Measurements from ENCODE around the gene LRRK2. TPM values are rescaled to one million over a fixed set of nuclear protein-coding genes. Genes with fewer than 3 reads are reported as not detected.
"Not testable (repeated sequence)": the region's sequence is repeated elsewhere in the genome, so short reads cannot be mapped to it uniquely, and the experiment has no call there.

The LRRK2 gene
- polyA plus RNA-seq, 4 donors, result 9.1 to 48.1 (median 27.7) TPM

DNA sequence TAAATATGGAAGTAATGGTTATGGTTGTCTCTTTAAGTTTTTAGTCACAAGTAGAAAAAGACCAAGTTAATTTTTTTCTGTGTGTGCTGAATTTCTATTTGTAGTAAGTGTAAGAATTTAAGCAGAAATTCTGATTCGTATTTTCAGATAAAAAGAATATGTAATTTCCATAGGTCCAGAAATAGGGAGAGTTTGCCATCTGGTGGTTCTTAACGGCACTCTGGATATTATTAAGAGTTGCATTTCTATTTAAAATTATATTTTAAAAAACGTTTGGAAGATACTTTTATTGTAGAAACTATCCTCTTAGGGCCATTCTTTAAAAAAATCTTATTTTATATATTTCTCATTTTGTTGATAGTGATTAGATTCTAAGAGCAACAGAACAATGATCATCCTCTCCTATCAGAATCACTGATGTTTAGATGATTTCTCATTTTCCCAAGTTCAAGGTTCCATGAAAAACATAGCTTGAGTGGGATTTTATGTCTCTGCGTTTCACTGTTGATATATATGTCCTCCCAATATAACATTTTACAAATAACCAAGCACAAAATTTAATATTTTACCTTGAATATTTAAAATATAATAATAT lies 88.3 kb downstream of the LRRK2 start:
- DNase-seq (ENCODE audit: low read depth in 4 of 4, low spot score in 3 of 4), result peak in 1 of 4 donors; percentile 6

DNA sequence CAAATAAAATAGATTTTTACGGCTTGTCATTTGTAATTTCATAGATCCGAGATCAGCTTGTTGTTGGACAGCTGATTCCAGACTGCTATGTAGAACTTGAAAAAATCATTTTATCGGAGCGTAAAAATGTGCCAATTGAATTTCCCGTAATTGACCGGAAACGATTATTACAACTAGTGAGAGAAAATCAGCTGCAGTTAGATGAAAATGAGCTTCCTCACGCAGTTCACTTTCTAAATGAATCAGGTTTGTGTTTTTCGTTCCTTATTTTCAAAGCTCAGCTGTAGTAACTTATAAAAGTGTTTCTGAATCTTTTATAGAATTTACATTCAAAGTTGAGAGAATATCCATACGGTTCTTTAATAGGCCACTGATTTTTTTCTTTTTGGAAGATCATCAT lies 89.1 kb downstream of the LRRK2 start:
- no peak for DNase-seq (ENCODE audit: low read depth in 4 of 4, low spot score in 3 of 4)

- no peak for DNase-seq (ENCODE audit: low read depth in 4 of 4, low spot score in 3 of 4)
These were observed 90.1 kb downstream of the LRRK2 start for GRCh38 chr12:40314927-40315326.

DNA sequence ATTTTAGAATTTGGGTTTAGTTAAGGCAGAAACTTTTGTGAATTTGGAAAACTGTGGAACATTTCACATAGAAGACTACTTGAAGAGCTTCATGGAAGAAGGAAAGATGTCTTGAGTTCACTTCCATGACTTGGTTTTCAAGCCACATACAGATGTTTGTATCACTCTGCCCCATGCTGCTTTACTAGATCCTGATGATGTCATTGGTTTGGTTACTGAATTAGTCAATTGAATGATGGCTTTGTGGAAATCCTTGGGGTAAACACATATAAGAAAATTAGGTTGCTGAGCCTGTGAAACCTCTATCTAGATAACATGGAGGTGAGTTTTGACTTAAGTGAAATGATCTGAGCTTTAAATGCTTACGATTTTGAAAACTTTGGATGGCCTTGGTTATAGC lies 90.6 kb downstream of the LRRK2 start:
- no peak for DNase-seq (ENCODE audit: low read depth in 4 of 4, low spot score in 3 of 4)

DNA sequence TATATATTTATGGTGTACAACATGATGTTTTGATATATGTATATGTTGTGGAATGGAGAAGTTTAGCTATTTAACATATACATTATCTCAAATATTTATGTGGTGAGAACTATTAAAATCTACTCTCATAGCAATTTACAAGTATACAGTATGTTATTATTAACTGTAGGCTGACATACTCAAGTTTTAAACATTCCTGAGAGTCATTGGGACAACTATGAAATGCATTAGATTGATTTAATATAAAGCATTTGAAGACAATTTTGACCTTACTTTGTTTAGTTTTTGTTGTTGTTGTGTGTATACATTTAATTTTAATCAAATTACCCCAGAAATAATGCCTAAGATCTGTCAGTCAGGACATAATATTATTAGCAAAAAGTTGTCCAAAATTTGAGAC lies 99.5 kb downstream of the LRRK2 start:
- no peak for DNase-seq (ENCODE audit: low read depth in 4 of 4, low spot score in 3 of 4)

GRCh38 chr12:40325349-40325960 lies 100.7 kb downstream of the LRRK2 start:
- DNase-seq (ENCODE audit: low read depth in 4 of 4, low spot score in 3 of 4), result no peak

DNA sequence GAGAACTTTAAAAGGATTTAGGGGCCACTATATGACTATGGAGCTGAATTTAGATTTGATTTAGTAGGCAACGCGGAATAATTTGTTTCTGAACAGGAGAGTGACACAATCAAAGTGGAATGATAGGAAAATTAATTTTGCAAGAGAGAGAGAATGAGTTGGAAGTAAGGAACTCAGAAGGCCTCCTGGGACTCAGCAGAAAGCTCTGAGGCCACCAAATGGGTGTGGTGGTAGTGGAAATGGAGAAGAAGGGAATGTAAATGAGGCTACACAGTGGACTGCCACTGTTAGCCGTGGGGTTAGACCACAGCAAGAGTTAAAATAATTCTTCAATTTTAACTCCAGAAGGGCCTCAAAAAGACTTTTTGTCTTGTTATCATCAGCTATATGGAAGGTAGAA lies 102.7 kb downstream of the LRRK2 start:
- DNase-seq (ENCODE audit: low read depth in 4 of 4, low spot score in 3 of 4), result no peak

GRCh38 chr12:40330180-40330579 lies 105.4 kb downstream of the LRRK2 start:
- no peak for DNase-seq (ENCODE audit: low read depth in 4 of 4, low spot score in 3 of 4)

DNA sequence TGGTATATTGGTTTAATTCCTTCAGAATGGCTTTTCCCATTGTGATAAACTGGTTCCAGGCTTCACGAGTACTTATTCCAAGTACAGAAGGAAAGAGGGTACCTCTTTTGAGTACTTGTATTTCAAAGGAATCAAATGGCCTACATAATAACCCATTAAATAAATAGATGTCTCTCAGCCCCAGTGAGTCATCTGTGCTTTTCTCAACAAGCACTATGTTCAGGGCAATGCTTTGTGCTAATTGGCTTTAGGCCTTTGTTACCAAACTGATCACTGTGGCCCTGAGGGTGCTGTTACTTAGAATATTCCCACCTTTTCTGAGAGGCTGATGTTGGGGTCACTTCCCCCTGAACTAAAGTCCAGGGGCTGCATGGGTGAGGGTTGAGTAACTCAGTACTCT lies 107.1 kb downstream of the LRRK2 start:
- DNase-seq (ENCODE audit: low read depth in 4 of 4, low spot score in 3 of 4), result no peak

GRCh38 chr12:40335991-40336390 lies 111.2 kb downstream of the LRRK2 start:
- no peak for DNase-seq (ENCODE audit: low read depth in 4 of 4, low spot score in 3 of 4)

GRCh38 chr12:40336573-40337199 lies 111.9 kb downstream of the LRRK2 start:
- peak in 1 of 4 donors; percentile 7 for DNase-seq (ENCODE audit: low read depth in 4 of 4, low spot score in 3 of 4)

GRCh38 chr12:40338071-40338470 lies 113.3 kb downstream of the LRRK2 start:
- DNase-seq (ENCODE audit: low read depth in 4 of 4, low spot score in 3 of 4), result no peak

DNA sequence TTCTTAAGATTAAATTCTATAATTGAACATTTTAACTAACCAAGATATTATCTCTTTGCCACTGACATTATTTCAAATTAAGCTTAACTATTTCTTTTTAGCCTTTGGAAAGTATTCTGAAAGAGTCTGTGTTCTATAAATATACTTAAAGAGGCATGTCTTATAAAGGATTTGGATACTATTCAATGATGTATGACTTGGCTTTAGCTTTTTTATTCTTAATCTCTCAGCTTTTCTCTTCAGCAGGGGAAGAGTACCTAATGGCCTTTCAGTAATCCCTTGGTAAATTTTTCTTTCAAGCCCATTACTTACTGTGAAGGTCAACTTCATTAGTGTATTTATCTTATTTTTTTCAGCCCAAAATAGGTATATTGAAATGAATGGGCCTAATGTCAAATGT lies 113.8 kb downstream of the LRRK2 start:
- DNase-seq (ENCODE audit: low read depth in 4 of 4, low spot score in 3 of 4), result no peak

GRCh38 chr12:40342010-40342409 lies 117.2 kb downstream of the LRRK2 start:
- no peak for DNase-seq (ENCODE audit: low read depth in 4 of 4, low spot score in 3 of 4)

GRCh38 chr12:40343124-40343523 lies 118.3 kb downstream of the LRRK2 start:
- no peak for DNase-seq (ENCODE audit: low read depth in 4 of 4, low spot score in 3 of 4)

- DNase-seq (ENCODE audit: low read depth in 4 of 4, low spot score in 3 of 4), result no peak
These were observed 119.5 kb downstream of the LRRK2 start for GRCh38 chr12:40344312-40344711.

DNA sequence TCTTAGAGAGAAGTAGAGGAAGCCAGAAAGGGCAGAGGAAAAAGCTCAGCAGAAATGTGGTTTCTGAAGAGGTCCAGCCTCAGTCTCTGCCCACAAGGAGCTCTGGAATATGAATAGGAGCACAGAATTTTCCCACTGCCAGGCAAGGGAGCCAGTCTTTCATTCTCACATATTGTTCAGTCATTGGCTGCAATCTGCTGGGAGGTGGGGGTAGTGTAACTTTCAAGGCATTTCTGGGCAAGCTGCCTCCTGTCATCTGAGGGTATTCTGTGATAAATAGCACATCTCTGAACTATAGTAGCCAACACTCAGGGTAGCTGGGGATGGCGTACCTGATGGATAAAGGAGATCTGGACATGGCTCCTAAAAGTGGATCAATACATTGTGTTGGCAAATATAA lies 127.2 kb downstream of the LRRK2 start:
- no peak for DNase-seq (ENCODE audit: low read depth in 4 of 4, low spot score in 3 of 4)

GRCh38 chr12:40375076-40375475 lies 150.3 kb downstream of the LRRK2 start:
- DNase-seq (ENCODE audit: low read depth in 4 of 4, low spot score in 3 of 4), result no peak

GRCh38 chr12:40376533-40377267 lies 151.9 kb downstream of the LRRK2 start:
- no peak for DNase-seq (ENCODE audit: low read depth in 4 of 4, low spot score in 3 of 4)

GRCh38 chr12:40378691-40379090 lies 153.9 kb downstream of the LRRK2 start:
- DNase-seq (ENCODE audit: low read depth in 4 of 4, low spot score in 3 of 4), result no peak

DNA sequence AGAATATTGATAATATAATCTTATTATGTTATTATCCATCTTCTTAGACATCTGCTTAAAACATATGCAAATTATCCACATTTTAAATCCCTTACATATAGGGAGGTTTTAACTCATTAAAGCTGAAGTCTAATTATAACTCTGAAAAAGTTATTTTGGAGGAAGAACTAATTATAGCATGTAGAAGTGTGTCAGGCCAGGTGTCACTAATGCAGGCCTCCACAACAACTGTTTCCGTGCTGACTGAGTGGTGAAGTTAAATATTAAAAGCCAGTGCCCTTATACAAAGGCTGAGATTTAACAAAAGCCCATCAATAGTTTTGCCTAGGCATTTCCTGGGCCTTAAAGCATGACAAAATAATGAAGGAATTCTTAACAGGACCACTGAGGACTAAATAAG lies 157.4 kb downstream of the LRRK2 start:
- DNase-seq (ENCODE audit: low read depth in 4 of 4, low spot score in 3 of 4), result no peak

DNA sequence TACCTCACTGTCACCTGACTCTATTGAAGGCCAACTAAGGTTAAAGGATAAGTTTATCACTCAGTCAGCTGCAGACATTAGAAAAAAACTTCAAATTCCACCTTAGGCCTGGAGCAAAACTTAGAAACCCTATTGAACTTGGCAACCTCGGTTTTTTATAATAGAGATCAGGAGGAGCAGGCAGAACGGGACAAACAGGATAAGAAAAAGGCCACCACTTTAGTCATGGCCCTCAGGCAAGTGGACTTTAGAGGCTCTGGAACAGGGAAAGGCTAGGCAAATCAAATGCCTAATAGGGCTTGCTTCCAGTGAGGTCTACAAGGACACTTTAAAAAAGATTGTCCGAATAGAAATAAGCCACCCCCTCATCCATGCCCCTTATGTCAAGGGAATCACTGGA lies 162.5 kb downstream of the LRRK2 start:
- not testable (repeated sequence) for DNase-seq (ENCODE audit: low read depth in 4 of 4, low spot score in 3 of 4)

All from left renal pelvis (tissue), 4 donors.